DMS153 (cell line): Measurements from ENCODE around the gene DNAH1.

Experiments
- DNase-seq: peaks from one replicate; lab custom pipeline; 2025; lab: John Stamatoyannopoulos, UW

The DNAH1 gene

DNA sequence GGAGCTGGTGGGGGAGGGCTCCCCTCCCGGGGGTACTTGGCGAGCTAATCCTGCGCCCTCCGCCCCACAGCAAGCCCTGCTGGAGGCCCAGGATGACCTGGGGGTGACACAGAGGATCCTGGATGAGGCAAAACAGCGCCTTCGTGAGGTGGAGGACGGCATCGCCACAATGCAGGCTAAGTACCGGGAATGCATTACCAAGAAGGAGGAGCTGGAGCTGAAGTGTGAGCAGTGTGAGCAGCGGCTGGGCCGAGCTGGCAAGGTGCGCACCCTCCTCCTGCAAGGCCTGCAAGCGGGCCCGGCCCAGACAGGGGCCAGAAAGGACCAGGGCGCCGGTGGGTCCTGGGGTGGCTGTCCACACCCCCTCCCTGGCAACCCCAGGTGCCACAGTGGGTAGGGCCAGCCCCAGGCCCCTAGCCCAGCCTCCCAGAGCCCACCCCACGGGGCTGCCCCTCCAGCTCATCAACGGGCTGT lies 72.3 kb downstream of the DNAH1 start:
- DNase-seq, result no peak

DNA sequence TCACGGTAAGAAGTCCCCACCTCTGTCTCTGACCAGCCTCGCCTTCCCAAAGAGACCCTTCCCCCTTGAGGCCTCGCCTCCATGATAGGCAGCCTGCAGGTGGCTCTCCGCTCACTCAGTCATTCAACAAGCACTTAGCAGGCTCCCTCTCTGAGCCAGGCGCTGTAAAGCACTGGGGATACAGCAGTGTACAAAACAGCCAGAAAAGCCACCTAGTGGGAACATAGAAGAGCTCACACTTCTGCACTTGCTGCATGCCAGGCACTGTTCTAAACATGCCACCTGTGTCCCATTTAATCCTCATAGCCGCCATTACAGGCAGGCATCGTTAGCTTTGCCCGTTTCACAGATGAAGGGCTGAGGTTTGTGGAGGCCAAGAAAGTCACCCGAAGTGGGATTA lies 72.8 kb downstream of the DNAH1 start:
- no peak for DNase-seq

DNA sequence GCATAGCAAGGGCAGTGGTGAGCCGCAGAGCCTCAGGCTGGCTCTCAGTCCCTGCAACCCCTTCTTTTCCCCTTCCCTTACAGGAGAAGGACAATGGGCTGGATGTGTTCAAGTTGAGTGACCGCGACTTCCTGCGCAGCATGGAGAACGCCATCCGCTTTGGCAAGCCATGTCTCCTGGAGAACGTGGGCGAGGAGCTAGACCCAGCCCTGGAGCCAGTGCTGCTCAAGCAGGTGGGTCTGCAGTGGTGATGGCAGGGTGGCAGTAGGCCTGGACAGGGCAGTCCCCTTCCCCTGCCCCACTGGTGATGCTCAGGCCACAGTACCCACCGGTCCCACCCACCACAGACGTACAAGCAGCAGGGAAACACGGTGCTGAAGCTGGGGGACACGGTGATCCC lies 75.0 kb downstream of the DNAH1 start:
- no peak for DNase-seq

DNA sequence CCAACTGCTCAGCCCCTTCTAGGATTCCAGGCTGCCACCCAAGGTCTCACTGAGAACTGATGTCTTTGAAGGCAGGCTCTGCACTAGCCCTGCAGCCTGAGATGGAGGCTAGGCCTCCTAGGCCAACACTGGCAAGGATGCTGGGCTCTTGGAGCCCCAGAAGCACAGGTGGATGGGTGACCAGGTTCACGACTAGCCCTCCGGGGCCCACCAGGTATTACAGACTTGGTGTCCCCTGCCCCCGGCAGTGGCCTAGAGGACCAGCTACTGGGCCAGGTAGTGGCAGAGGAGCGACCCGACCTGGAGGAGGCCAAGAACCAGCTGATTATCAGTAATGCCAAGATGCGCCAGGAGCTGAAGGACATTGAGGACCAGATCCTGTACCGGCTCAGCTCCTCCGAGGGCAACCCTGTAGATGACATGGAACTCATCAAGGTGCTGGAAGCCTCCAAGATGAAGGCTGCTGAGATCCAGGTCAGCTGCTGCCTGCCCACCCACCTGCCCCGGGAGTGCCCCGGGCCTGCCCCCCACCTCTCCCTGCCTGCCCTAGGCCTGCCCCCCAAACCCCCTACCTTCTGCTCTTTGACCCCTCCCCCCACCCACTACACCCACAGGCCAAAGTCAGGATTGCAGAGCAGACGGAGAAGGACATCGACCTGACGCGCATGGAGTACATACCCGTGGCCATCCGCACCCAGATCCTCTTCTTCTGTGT lies 76.3 kb downstream of the DNAH1 start:
- DNase-seq, result no peak

DNA sequence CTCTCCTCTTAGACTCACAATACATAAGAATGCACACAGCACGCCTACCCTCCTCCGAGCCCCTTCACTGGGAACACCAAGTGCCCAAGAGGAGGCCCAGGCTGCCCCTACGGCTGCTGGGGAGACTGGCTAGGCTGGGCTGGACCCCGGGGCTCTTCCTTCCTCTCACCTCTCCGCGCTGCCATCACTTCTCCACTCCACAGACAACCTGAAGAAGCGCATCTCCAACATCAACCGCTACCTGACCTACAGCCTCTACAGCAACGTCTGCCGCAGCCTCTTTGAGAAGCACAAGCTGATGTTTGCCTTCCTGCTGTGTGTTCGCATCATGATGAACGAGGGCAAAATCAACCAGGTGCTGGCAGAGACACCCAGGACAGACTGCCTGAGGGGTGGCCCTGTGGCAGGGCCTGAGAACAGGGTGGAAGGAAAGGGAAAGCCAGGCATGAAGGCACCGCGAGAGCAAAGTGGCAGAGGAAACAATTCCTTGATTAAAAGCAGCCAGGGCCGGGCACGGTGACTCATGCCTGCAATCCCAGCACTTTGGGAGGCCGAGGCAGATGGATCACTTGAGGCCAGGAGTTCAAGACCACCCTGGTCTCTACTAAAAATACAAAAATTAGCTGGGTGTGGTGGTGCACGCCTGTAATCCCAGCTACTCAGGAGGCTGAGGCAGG lies 77.2 kb downstream of the DNAH1 start:
- no peak for DNase-seq

DNA sequence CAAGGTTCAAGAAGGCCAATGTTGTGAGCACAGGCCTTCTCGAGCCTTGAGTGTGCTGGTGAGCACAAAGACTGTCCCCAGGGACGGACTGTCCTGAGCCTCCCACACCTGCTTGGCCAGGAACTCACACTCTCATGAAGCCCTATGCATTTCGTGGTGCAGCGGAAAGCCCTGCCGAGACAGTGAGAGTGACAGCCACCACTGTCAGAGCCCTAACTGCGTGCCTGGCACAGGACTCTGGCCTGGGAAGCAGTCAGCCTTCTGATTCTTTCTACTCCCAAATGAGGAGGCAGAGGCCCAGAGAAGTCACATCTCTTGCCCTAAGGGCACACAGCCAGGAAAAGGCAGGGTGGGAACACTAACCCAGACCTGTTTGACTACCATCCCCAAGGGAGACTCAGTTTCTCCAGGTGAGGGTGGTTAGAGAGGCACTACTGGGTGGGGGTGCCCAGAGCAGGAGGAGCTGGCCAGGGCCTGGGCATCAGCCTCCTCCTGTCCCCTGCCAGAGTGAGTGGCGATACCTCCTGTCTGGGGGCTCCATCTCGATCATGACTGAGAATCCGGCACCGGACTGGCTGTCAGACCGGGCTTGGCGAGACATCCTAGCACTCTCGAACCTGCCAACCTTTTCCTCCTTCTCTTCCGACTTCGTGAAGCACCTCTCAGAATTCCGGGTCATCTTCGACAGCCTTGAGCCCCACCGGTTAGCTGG lies 78.0 kb downstream of the DNAH1 start:
- no peak for DNase-seq

DNA sequence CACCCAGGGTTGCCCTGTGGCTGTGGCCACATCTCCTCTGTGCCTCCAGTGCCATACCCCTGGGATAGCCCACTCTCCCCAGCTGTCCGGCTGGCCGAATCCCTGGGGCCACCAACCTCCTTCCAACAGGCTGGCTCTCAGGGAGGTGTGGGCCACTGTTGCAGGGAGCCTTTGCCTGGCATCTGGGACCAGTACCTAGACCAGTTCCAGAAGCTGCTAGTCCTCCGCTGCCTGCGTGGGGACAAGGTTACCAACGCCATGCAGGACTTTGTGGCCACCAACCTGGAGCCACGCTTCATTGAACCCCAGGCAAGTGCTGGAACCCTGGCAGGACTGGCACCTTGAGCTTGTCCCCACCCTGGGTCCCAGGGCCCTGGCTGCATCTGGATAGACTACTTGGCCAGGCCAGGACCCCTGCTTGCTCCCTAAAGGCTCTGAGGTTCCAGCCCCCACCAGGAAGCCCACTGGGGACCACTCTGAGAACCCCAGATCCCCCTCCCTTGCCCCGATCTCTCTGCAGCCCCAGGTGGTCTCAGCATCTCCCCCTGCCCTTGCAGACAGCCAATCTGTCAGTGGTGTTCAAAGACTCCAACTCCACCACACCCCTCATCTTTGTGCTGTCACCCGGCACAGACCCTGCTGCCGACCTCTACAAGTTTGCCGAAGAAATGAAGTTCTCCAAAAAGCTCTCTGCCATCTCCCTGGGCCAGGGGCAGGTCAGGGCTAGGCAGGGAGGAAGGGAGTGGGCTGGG lies 78.8 kb downstream of the DNAH1 start:
- no peak for DNase-seq

DNA sequence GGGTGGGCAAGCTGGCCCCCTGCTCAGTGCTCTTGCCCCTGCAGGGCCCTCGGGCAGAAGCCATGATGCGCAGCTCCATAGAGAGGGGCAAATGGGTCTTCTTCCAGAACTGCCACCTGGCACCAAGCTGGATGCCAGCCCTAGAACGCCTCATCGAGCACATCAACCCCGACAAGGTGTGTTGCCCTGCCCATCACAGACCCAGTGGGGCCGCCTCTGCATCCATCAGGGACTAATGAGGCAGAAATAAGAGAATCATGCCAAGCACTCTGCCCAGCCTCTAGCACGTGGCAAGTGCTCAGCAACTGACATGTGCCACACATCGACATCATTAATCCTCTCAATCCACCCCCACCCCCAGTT lies 79.4 kb downstream of the DNAH1 start:
- DNase-seq, result no peak

DNA sequence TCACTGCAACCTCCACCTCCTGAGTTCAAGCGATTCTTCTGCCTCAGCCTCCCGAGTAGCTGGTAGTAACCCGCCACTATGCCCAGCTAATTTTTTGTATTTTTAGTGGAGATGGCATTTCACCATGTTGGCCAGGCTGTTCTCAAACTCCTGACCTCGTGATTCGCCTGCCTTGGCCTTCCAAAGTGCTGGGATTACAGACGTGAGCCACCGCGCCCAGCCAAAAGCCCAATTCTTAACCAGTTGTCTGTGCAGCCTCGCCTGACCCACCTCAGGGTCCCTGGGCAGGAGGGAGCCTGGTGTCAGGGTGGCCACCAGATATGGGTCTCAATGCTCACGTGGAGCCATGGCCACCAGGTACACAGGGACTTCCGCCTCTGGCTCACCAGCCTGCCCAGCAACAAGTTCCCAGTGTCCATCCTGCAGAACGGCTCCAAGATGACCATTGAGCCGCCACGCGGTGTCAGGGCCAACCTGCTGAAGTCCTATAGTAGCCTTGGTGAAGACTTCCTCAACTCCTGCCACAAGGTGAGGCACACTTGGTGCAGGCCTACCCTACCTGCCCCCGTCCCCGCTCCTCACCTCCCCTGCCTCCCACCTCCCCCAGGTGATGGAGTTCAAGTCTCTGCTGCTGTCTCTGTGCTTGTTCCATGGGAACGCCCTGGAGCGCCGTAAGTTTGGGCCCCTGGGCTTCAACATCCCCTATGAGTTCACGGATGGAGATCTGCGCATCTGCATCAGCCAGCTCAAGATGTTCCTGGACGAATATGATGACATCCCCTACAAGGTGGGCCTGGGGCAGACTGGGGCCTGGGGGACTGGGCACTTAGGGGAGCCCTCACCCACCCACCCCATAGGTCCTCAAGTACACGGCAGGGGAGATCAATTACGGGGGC lies 80.1 kb downstream of the DNAH1 start:
- no peak for DNase-seq

DNA sequence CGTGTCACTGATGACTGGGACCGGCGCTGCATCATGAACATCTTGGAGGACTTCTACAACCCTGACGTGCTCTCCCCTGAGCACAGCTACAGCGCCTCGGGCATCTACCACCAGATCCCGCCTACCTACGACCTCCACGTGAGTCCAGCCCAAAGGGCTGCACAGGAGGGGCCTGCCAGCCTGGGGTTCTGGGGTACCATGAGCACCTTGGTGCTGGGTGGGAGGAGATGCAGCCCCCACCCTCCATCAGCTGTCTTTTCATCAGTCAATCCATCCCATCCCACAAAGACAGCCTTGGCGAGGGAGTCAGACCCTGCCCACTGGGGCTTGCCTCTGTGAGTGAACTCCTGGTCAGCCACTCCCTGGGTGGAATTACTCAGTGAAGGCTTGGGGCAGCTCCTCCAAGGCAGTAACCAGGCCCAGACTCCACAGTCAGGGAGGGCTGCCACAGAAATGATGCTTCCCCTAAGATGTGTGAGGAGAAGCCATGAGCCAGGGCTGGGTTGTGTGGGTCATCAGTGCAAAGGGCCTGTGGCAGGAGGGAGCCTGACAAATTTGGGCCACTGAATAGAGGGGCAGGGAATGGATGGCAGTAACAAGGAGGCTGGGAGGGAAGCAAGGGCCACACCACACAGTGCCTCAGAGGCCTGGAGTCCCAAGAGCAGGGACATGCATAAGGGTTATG lies 80.9 kb downstream of the DNAH1 start:
- no peak for DNase-seq

DNA sequence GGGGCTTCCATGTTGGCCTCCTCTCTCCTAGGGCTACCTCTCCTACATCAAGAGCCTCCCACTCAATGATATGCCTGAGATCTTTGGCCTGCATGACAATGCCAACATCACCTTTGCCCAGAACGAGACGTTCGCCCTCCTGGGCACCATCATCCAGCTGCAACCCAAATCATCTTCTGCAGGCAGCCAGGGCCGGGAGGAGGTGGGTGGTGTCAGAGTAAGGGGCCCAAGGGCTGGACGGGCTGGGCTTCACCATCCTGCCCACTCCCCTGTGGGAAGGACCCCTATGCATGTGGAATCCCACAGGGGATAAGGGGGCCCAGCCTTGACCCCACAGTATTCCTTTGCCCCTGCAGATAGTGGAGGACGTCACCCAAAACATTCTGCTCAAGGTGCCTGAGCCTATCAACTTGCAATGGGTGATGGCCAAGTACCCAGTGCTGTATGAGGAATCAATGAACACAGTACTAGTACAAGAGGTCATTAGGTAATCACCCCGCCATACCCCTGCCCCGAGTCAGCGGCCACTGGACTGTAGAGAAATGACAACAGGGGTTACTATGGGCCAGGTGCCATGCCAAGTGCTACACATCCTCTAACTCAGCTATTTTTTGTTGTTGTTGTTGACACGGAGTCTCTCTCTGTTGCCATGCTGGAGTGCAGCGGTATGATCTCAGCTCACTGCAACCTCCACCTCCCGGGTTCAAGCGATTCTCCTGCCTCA lies 81.7 kb downstream of the DNAH1 start:
- DNase-seq, result no peak

DNA sequence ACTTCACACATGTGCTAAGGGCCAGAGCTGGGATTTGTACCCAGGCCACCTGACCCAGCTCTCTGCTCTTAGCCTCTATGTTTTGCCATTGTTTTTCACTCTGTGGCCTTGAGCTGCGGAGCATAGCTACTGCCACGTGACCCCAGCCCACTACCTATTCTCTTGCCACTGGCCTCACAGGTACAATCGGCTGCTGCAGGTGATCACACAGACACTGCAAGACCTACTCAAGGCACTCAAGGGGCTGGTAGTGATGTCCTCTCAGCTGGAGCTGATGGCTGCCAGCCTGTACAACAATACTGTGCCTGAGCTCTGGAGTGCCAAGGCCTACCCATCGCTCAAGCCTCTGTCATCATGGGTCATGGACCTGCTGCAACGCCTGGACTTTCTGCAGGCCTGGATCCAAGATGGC lies 82.6 kb downstream of the DNAH1 start:
- no peak for DNase-seq

DNA sequence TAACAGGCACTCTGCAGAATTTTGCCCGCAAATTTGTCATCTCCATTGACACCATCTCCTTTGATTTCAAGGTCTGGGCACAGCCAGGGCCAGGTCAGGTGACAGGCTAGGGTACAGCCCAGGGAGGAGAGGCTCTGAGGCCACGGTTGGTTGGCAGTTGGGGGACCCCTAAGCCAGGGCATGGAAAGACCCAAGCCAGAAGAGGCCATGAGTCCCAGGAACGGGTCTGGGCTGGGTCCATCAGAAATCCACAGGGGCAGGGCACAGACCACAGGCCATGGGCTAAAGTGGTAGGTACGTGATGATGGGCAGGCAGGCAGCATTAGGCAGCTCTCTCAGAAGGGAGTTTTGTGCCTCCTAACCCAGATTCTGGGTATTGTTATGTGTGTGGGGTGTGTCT lies 83.0 kb downstream of the DNAH1 start:
- DNase-seq, result no peak

DNA sequence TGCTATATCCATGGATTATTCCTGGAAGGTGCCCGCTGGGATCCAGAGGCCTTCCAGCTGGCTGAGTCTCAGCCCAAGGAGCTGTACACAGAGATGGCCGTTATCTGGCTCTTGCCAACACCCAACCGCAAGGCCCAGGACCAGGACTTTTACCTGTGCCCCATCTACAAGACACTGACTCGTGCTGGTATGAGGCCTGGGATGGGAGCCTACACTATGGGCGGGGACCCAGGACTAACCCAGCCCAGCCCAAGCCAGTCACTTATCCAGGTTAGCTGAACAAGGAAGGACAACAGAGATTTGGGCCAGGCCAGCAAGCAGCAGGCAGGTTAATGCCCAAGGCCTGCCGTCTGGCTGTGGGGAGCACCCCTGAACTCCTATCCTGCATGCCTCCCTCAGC lies 83.5 kb downstream of the DNAH1 start:
- no peak for DNase-seq

DNA sequence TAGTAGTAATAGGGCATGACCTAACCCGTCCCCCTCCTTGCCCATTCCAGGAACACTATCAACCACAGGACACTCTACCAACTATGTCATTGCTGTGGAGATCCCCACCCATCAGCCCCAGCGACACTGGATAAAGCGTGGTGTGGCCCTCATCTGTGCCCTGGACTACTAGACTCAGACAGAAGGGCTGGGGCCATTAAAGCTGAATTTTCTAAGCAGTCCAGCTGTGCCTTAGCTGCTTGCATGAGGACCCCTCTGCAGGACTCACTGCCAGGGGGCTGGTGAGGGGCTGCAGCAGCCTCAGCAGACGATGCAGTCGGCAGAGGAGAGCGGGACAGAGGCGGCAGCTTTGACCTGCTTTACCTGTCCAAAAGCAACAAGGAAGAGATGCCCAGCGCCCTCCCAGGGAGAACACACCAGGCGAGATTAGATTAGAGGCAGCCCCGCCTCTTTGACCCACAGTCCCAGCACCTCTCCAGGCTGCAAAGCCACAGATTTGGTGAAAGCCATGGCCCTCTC lies 84.2 kb downstream of the DNAH1 start:
- no peak for DNase-seq

DNA sequence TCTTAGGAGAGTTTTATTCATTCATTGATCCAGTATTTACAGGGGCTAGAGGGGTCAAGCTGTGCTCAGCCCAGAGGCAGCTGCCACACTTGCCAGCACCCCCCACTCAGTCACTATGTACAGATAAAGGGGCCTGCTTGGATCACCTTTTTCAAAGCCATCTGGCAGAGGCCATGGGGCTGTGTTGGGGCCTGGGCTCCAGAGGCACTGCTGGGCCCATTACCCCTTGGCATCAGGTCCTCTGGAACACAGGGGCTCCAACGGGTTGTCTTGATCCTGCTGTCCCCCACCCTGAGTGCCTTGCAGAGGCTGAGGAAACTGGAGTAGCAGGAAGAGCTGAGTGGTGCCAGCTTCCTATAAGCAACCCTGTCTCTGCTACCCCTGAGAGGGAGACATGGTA lies 84.9 kb downstream of the DNAH1 start:
- no peak for DNase-seq

DNA sequence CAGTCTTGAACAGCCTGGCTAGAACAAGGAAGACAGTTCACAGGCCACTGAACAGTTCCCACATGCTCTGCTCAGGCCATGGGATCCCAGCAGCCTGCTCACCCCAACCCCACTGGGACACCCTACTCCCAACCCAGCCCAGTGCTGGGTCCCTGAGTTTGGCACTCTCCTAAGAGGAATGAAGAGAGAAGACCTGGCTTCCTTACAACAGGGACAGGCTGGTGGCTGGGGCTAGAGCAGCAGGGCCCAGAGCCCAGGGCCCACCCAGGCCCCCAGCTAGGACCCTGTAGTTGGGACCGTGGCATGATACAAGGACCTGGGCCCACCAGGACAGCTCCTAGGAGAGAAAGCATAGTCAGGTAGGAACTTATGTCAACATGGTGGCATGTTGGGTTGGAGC lies 85.4 kb downstream of the DNAH1 start:
- DNase-seq, result no peak

DNA sequence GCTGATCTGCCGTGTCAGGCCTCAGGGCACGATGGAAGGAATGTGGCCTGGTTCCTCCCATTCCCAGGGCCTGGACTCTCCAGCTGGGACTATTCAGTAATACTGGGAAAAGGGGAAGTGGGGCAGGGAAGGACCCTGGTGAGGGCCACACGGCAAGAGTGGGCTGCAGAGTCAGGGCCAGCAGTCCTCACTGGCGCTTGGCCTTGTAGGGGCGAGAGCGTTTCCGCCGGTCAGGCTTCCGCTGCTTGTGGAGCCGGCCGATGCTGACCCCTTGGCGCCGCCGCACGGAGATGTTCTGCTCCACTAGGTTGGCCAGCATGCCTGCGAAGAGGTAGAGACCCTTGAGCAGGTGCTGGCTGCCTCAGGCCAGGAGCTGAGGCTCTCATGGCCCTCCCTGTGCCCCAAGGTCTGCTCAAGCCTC lies 86.0 kb downstream of the DNAH1 start:
- no peak for DNase-seq

DNA sequence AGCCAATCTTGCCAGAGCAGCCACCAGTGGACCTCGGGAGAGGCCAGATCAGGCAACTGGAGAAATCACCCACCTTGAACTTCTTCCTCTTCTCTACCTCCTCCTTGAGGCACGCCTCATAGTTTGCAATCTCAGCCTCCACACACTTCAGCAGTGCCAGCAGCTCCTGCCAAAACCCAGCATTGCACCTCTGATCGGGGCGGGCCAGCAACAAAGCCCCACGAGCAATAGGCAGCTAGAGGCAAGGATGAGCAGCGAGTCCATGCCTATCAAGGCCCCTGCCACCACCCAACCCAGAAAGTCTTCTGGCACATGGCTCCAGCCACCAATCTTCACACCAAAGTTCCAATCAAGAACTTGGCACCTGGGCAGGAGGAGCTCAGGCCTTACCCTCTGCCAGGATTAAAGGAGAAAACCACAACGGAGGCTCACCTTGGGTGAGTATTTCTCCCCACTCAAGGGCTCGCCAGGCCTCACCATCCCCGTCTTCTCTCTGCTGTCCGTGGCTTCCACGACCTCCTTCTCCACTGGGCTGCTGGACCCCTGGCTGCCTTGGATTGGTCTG lies 86.7 kb downstream of the DNAH1 start:
- no peak for DNase-seq
